NK-92 treated with Interleukin-12 subunit alpha and Interleukin-12 subunit beta, amount 100 ng/mL, for 24 hours (cell line): Measurements from ENCODE around the gene PRND.
A peak's percentile ranks its signal among the peaks of the same experiment; 100 is the strongest.
"Not testable (repeated sequence)": the region's sequence is repeated elsewhere in the genome, so short reads cannot be mapped to it uniquely, and the experiment has no call there.

Experiments used
- DNase-seq: peaks from one replicate; lab custom pipeline; 2025; lab: John Stamatoyannopoulos, UW

The PRND gene

DNA sequence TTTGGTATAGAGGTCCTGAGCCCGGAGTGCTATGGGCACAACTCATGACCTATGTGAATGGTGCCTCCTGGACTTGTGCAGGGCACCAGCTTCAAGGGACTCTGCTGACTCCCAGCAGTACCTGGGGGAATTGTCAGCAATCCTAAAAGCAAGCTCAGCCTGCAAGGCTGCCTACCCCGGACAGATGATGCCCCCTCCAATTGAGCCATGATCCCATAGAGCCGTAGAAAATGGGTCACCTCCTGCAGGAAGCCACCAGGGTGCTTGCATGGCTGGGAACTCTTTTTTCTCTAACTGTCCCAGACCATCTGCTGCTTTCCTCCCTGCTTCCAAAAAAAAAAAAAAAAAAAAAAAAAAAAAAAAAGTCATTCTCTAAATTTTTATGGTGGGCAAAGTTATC, 12.9 kb upstream of the PRND start:
- no peak for DNase-seq

DNA sequence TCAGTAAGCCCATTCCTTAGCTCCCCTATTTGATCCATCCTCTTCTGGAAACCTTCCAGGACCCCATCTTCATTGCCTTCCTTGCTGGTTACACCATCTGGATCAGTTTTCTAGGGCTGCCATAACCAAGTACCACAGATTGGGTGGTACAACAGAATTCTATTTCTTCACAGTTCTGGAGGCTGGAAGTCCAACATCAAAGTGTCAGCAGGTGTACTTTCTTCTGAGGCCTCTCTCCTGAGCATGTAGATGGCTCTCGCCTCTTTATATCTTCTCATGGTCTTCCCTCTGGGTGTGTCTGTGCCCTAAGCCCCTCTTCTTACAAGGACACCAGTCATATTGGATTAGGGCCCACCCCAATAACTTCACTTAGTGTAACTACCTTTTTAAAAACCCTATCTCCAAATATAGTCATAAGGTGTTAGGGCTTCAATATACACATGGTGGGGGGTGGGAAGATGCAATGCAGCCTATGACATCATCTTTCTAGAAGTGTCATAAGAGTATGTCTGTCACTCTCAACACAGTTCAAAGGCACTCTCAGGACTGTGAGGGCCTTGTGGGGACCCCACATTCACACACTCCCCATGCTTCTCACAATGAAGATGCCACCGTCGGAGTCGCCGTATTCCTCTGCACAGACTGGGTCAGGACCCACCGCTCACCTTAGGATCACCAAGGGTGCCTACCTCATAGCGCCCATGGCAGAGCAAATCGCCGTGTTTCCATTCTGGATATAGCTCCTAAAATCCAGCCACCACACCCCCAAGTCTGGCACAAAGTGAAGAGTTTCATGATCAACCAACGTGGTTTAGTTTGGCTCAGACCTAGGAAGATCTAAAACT, 12.2 kb upstream of the PRND start:
- DNase-seq = no peak

DNA sequence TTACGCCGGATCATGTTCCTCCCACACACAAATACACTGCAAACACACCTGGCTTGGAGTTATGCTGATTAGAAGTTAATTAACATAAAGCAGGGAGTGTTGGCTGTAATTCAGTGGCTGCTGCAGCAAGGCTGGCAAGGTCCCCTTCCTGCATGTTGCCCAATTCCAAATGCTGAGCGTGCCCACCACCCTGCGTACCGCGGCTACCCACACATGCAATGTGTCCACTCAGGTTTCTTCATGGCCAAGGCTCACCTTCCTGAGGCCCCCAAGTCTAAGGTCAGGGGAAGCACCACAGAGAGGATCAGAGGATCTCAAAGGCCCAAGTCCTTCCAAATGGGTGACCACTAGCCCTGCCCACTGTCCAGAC, 11.6 kb upstream of the PRND start:
- DNase-seq = no peak

DNA sequence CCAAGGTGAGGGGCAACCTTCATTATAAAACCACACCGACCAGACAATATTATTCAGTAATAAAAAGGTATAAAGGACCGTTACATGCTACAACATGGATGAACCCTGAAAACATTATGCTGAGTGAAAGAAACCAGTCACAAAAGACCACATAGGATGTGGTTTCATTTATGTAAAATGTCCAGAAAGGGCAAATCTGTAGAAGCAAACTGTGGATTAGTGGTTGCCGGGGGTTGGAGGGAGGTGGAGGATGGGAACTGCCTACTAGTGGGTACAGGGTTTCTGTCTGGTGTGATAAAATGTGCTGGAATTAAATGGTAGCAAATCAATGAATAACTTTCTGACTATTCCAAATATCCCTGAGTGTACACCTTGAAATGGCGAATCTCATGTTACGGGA, 10.2 kb upstream of the PRND start:
- DNase-seq = no peak

DNA sequence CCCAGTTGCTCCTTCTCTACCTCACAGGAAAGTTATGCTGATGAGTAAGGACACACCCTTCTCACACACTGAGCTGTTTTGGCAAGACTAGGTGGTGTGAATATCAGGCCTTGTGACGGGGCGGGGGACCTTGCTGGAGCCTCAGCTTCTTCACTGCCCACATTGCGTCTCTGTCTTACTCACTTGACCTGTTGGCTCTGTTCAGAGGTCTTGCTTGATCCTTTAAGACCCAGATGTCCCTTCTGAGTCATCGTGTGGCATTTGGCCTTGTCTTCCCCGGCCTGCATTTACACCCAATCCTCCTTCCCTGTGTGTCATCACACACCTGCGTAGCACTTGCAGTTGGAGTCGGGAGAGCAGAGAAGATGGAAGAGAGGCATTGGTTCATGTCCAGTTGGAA, 8.3 kb upstream of the PRND start:
- no peak for DNase-seq

DNA sequence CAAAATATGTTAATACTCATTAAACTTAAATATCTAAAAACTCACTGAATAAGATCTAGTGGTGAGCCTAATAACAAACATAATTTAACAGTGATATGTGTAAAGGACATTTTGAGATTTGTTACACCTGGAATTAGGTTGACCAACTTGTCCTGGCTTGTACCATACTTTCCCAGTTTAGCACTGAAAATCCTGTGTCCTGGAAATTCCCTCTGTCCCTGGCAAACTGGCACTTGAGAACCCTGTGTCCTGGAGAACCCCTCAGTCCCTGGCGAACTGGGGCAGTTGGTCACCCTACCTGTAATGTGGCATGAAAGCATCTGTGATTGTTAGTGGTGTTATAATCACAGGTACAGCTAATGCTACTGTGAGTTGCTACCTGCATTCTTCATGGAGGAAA, 6.9 kb upstream of the PRND start:
- no peak for DNase-seq

DNA sequence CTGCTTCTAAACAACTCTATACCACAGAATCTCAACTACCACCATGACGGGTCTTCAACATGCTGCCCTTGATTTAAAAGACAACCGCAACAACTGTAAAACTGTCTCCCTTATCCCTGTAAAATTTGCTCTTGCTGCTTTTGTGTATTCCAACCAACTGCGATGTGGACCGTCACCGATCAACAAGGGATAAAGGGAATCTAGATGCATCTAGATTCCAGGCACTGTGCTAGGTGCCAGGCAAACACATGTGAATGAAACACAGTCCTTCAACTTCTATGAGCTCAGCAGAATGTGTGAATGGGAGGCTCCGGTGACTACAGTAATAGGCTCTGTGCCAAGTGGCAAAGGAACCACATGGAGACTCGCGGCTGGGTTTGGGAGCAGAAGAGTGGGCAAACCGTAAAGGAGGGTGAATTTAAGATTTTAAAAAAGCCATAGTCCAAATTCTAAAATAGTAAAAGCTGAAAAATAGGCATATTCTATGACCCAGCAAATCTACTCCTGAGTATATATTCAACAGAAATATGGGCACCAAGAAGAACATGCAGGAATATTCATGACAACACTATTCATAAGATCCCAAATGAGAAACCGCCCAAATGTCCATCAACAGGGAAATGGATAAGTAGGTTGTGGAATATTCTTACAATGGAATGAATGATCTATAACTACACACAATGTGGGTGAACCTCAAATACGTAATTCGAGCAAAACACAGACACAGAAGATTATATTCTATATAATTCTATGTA, 3.7 kb upstream of the PRND start:
- no peak for DNase-seq

DNA sequence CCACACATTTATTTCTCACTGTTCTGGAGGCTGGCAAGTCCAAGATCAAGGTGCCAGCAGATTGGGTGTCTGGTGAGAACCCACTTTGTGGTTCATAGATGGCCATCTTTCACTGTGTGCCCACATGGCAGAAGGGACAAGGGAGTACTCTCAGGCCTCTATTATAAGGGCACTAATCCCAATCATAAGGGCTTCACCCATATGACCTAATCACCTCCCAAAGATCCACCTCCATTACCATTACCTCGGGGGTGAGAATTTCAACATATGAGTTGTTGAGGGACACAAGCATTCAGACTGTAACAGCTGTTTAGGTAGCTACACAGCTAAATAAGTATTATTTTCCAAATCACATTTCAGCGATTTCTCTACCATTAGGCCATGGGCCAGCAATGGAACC, 2.5 kb upstream of the PRND start:
- DNase-seq = no peak

DNA sequence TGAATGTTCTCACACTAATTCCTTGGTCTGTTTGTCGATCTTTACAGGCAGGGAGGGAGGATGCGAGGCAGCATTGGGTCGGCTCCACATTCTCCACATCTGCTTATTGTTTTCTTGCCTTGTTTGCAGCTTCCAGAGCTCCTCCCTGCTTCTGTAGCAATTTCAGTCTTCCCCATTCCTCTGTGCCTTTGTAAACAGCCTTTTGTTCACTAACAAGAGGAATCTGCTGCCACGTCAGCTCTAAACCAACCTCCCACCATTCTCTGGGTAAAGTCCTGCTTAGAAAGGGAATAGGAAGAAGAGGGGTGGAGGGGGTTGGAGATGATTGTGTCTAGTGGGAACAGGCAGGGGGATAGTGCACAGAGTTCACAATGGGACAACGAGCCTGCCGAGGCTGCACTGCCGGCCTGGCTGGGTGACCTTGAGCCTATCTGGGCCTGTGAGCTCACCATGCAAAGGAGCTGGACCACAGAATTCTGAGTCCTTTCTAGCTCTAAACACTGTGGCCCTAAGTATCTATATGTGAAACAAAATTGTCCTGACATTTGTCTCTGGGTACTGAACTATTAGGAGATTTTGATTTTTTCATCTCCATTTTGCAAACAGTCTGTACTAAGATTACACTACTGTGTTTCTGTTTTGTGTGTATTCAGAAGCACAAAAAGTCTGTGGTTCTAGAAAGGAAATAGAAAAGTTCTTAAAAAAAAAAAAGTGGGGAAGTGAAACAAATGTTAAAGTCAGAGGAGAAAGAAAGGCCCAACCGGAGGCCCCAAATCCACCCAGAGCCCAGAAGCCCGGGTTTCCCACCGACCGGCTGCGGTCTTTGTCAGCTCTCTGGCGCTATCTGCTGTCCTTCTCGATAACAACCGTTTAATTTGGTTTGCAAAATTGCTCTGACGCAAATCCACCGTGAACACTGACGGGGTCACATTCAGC, 1.4 kb upstream of the PRND start:
- DNase-seq = peak; percentile 35

DNA sequence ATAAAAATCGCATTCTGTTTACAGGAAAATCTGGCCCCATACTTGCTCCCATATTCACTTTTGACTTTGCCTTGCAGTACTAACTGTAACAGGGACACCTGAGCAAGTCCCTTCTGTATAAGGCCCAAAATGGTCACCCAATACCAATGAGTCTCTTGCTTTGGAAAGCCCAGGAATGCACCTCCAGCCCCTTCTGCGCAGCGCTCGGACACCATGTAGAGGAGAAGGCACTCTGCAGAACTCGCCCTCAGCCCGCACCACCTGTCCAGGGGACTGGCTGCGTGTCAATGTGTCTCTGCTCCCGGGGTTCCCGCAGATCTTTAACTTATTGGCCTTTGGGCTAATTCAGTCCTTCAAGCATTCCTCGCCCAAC, 746 bp upstream of the PRND start:
- DNase-seq = no peak

DNA sequence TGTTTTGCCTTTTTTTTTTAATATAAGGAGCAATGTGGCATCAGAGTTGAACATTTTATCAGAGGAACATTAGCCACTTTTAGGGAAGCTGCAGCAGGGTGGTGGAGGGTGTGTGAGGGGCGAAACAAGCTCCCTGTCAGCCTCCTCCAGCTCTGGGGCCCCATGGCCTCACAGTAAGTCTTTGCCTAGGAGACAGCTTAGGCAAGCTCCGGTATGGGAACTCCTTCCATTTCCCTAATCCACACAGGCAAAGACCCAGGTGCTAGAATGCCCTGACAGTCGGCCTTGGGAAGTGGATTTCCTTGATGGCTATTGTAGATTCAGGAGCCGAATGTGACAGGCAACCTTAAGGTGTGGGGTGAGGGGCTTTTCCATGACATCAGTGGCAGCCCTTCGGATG, 862 bp downstream of the PRND start:
- no peak for DNase-seq

DNA sequence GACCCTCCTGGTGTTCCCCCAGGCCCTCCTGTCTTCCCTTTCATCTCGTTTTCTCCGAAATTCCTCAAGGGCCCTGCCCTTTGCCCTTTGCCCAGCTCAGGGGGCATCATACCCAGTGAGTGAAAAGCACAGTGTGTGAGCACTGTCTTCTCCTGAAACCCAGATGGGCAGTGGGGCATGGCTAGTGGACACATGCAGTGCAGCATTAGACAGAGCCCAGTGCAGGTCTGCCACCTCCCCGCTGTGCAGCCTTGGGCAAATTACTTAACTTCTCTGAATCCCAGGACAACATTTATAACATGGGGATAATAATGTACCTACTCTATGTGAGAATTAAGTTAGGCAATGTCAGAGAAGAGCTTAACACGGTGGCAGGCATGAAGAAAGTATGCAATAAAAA, 1.3 kb downstream of the PRND start:
- no peak for DNase-seq

DNA sequence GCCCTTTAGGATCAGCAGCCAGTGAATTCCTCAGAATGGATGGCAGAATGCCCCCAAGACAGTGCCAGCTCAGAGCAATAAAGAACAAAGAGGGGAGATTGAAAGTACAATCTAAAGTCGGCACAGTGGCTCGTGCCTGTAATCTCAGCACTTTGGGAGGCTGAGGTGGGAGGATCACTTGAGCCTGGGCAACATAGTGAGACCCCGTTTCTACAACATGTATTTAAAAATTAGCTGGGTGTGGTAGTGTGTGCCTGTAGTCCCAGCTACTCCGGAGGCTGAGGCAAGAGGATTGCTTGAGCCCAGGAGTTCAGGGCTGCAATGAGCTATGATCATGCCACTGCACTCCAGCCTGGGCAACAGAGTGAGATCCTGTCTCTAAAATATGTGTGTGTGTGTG, 1.8 kb downstream of the PRND start:
- DNase-seq = not testable (repeated sequence)

DNA sequence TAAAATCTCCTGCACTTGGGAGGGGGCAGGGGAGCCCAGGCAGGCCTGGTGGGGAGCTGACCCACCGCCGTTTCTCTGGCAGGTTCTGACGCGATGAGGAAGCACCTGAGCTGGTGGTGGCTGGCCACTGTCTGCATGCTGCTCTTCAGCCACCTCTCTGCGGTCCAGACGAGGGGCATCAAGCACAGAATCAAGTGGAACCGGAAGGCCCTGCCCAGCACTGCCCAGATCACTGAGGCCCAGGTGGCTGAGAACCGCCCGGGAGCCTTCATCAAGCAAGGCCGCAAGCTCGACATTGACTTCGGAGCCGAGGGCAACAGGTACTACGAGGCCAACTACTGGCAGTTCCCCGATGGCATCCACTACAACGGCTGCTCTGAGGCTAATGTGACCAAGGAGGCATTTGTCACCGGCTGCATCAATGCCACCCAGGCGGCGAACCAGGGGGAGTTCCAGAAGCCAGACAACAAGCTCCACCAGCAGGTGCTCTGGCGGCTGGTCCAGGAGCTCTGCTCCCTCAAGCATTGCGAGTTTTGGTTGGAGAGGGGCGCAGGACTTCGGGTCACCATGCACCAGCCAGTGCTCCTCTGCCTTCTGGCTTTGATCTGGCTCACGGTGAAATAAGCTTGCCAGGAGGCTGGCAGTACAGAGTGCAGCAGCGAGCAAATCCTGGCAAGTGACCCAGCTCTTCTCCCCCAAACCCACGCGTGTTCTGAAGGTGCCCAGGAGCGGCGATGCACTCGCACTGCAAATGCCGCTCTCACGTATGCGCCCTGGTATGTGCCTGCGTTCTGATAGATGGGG, 3.0 kb downstream of the PRND start:
- DNase-seq = no peak

DNA sequence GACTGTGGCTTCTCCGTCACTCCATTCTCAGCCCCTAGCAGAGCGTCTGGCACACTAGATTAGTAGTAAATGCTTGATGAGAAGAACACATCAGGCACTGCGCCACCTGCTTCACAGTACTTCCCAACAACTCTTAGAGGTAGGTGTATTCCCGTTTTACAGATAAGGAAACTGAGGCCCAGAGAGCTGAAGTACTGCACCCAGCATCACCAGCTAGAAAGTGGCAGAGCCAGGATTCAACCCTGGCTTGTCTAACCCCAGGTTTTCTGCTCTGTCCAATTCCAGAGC, 3.5 kb downstream of the PRND start:
- no peak for DNase-seq

DNA sequence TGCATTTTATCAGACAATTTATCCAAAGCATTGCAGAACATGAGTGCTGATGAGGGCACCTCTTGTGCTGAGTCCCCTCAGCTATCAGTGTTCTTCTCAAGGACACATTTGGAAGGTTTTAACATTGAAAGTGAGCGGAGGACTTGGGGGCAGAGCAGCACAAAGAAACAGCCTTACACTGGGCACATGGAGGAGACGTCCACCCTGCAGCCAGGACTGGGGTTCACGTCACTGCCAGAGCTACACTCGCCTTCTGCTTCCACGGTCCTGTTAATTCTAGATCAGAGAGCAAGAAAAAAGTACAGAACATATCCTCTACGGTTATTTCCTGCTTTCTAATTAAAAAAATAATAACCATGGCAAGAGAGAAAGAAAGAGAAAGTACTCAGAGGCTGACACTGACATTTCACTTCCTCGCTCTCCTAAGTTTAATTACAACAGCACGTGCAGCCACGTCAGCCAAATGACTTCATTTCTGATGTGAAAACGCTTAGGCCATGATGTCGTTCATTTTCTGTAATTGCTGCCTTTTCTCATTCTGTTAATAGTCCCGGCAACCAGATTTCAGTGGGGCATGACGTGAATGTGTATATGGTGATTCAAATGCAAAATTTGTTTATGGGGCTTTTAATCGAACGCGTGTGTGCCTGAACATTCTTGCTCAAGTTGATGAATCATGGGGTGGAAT, 5.1 kb downstream of the PRND start:
- DNase-seq = no peak

DNA sequence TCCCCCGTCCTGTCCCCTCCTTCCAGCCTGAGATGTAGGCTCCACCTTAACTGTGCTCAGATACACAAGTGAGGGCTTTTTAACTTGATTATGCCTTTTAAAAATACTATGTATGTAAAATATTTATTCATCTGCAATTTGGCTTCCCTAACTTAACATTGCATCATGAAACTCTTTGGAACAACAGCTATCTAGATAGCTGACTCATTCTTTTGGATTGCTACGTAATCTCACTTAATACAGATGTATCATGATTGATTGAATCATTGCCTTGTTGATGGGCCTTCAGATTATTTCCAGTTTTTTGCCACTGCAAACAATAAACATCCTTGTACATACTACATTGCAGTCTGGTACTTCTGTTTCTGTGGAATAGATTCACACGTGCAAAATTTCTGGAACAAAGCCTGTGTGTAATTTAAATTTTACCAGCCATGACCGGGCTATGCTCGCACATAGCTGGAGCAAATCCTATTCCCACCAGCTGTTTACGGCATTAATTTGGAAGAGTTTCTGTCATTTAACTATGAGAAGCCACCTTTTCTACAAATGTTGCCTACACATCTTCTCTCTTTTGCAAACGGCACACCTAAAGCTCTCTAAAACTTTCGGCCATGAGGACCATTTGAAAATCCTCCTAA, 6.5 kb downstream of the PRND start:
- DNase-seq = no peak

DNA sequence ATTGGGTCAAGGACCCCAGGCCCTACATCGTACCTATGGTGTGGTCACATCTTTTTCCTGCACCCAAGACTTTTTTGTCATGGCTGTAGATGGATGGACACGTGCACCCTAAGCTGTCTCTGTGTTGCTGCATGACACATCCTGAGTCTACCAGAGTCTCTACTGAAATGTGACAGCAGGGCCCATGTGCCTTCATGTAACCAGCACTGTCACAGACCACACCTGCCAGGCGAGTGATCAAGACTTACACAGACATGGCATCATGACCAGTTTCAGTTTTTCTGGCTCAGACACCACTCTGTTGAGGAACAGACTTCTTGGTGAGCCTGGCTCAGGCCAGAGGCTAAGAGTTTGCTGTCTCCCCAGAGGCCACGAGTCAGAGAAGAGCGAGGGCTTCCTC, 7.6 kb downstream of the PRND start:
- DNase-seq = no peak

DNA sequence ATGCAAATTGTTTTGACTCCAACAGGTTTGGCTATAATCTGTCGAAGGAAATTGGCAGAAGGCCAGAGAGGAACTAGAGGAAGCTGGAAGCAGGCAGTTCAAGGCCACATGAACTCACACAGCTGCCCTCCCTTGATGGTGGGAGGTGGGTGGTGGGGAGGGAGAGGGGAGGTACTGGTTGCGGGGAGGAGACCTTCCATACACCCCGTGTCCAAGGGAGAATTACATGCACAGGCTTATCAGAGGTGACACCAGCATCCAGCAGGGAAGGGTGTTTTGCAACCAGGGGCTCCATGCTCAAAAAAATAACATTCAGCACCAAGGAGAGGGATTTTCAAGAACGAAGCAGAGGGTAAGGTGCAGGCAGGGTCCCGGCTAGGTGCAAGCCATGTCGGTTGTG, 9.1 kb downstream of the PRND start:
- DNase-seq = no peak

DNA sequence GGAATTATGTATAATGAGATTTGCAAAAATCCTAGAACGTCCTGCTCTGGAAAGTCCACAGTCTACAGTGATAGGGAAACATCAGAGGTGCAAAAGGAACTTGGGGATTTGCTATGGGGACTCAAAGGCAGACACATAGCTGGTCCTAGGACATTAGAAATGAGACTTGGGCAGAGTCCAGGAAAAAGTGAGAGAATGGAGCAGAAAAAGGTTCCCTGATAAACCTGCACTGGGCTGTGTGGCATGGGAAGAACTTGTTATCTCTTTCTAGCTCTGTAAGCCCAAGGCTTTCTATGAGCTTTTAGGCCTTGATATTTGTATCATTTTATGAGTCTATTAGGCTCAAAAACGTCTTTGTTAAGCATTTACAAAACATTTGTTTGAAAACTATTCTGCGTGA, 15.2 kb downstream of the PRND start:
- no peak for DNase-seq
